CD4-positive, alpha-beta T cell (primary cell): Measurements from ENCODE around the gene ZNF467. TPM values are rescaled to one million over a fixed set of nuclear protein-coding genes. Genes with fewer than 3 reads are reported as not detected.

ENCODE experiments used
- ATAC-seq: fragments of 200-7000 bp; cut with Tn5 transposase; one replicate; pipeline ENCODE4 v1.10.0; 2022; ENCODE audit warnings: mild to moderate bottlenecking; ENCODE audit not compliant: poor library complexity
- CTCF ChIA-PET: fragments of 350-600 bp; sonication (Branson Sonifier 250); formaldehyde crosslinking; loops from one replicate; lab custom pipeline; 2021; ENCODE audit warnings: antibody characterized with exemption, inconsistent platforms; lab: Charles Lee
- POLR2A ChIA-PET: fragments of 350-600 bp; sonication (Branson Sonifier 250); formaldehyde crosslinking; loops from one replicate; lab custom pipeline; 2021; ENCODE audit warnings: antibody characterized with exemption, inconsistent platforms; lab: Charles Lee
- DNase-seq, 14 experiments: peaks; one replicate each; pipeline ENCODE4 v3.0.0-alpha.2; 2013 to 2020; ENCODE audit warnings: mixed read lengths in 2 of 14
- H3K27ac ChIP-seq, 2 donors: one replicate each; pipeline versions ENCODE4 v1.5.1 to v1.7.0; 2013; ENCODE audit warnings: low read length in 2 of 2, low read depth in 1 of 2, mild to moderate bottlenecking in 1 of 2
- H3K27me3 ChIP-seq, 2 experiments: 1 replicate in 1 of 2; 2 replicates in 1 of 2; pipeline versions ENCODE4 v1.6.1 to v1.7.0; 2013; ENCODE audit warnings: low read length in 2 of 2, control low read depth in 1 of 2, mild to moderate bottlenecking in 1 of 2, moderate library complexity in 1 of 2; ENCODE audit not compliant: insufficient read depth in 2 of 2, control insufficient read depth in 1 of 2
- H3K36me3 ChIP-seq: one replicate; pipeline ENCODE4 v1.6.1; 2013; ENCODE audit warnings: low read length, control low read depth; ENCODE audit not compliant: insufficient read depth
- H3K4me1 ChIP-seq: one replicate; pipeline ENCODE4 v1.6.1; 2013; ENCODE audit warnings: low read length, control low read depth; ENCODE audit not compliant: insufficient read depth
- H3K4me3 ChIP-seq: one replicate; pipeline ENCODE4 v1.5.1; 2013; ENCODE audit warnings: mild to moderate bottlenecking, low read length, moderate library complexity
- H3K9me3 ChIP-seq, 2 experiments: 1 replicate in 1 of 2; 2 replicates in 1 of 2; pipeline versions ENCODE4 v1.6.1 to v1.7.0; 2013; ENCODE audit warnings: low read length in 2 of 2, mild to moderate bottlenecking in 2 of 2, control low read depth in 1 of 2, moderate library complexity in 1 of 2; ENCODE audit not compliant: control insufficient read depth in 1 of 2, insufficient read depth in 1 of 2
- H3K27ac Mint-ChIP-seq: one replicate; pipeline ENCODE4 v1.8.0; 2020; ENCODE audit warnings: mixed read lengths
- H3K27me3 Mint-ChIP-seq: one replicate; pipeline ENCODE4 v1.8.0; 2021; ENCODE audit warnings: mixed read lengths
- H3K36me3 Mint-ChIP-seq: one replicate; pipeline ENCODE4 v1.8.0; 2021; ENCODE audit warnings: low read depth, mixed read lengths
- H3K4me1 Mint-ChIP-seq: one replicate; pipeline ENCODE4 v1.8.0; 2021; ENCODE audit warnings: low read depth, mixed read lengths
- H3K4me3 Mint-ChIP-seq: one replicate; pipeline ENCODE4 v1.8.0; 2020; ENCODE audit warnings: mild to moderate bottlenecking, mixed read lengths
- H3K9me3 Mint-ChIP-seq: one replicate; pipeline ENCODE4 v1.8.0; 2020; ENCODE audit warnings: mixed read lengths
- CTCF ChIP-seq: fragments of 200-600 bp; IDR thresholded peaks from one replicate; pipeline ENCODE4 v1.8.0; 2022; ENCODE audit warnings: antibody characterized with exemption, mild to moderate bottlenecking
- intact Hi-C, 2 experiments: fragments of 100-400 bp; cut with DNase I in 1 of 2; cut with micrococcal nuclease in 1 of 2; formaldehyde crosslinking; loops; one replicate each; pipeline versions ENCODE4 v1.15.1 to v1.9.0; 2023 to 2025; cut with DNase I, micrococcal nuclease
- total RNA-seq, 174 experiments: library from RNA in 2 of 174; stranded (reverse) in 2 of 174; gene quantifications; one replicate each; pipeline ENCODE4 v1.2.3 and lab custom pipeline; 2021 to 2026

Gene ZNF467
- total RNA-seq, 2 experiments from 2014 or later, result 4.1 to 4.3 TPM

- H3K36me3 Mint-ChIP-seq, result no peaks in the 10 kb centered on the region
- no peak overlapping the region for H3K27ac Mint-ChIP-seq
- intact Hi-C loops, result no loop called here
- ATAC-seq (no peak), DNase-seq (no peak)
- peaks cover 9% of the 10 kb centered on the region for H3K4me1 Mint-ChIP-seq
- no peaks in the 10 kb centered on the region for H3K36me3 ChIP-seq
- POLR2A ChIA-PET, result no interaction called here
- H3K4me1 ChIP-seq, result peaks cover 10% of the 10 kb centered on the region
- no peaks in the 10 kb centered on the region for H3K9me3 ChIP-seq
- no peaks in the 10 kb centered on the region for H3K9me3 Mint-ChIP-seq
- no peak overlapping the region for H3K4me3 Mint-ChIP-seq
- no peak for TF ChIP-seq CTCF
- H3K4me3 ChIP-seq, result no peak overlapping the region
- no peak overlapping the region for H3K27ac ChIP-seq
- CTCF ChIA-PET, result no interaction called here
- H3K27me3 Mint-ChIP-seq, result no peaks in the 10 kb centered on the region
- H3K27me3 ChIP-seq, result no peaks in the 10 kb centered on the region
These were observed 6.1 kb upstream of the ZNF467 start for GRCh38 chr7:149779502-149779805.

GRCh38 chr7:149778696-149779501, 5.5 kb upstream of the ZNF467 start:
- TF ChIP-seq CTCF, result no peak
- no peak overlapping the region for H3K4me3 Mint-ChIP-seq
- H3K27ac Mint-ChIP-seq, result no peak overlapping the region
- DNase-seq (no peak), ATAC-seq (no peak)
- Histone ChIP-seq H3K4me3 (no peak overlapping the region), H3K27me3 (no peaks in the 10 kb centered on the region), H3K4me1 (peaks cover 16% of the 10 kb centered on the region), H3K36me3 (no peaks in the 10 kb centered on the region), H3K9me3 (no peaks in the 10 kb centered on the region), H3K27ac (no peak overlapping the region)
- H3K4me1 Mint-ChIP-seq, result peaks cover 9% of the 10 kb centered on the region
- ChIA-PET CTCF (no interaction called here), POLR2A (no interaction called here)
- no peaks in the 10 kb centered on the region for H3K27me3 Mint-ChIP-seq
- no peaks in the 10 kb centered on the region for H3K9me3 Mint-ChIP-seq
- intact Hi-C loops, result no loop called here
- no peaks in the 10 kb centered on the region for H3K36me3 Mint-ChIP-seq

- Histone ChIP-seq H3K9me3 (no peaks in the 10 kb centered on the region), H3K4me1 (peaks cover 20% of the 10 kb centered on the region), H3K27ac (no peak overlapping the region), H3K36me3 (no peaks in the 10 kb centered on the region), H3K27me3 (no peaks in the 10 kb centered on the region), H3K4me3 (no peak overlapping the region)
- Mint-ChIP-seq H3K27ac (no peak overlapping the region), H3K4me1 (peaks cover 9% of the 10 kb centered on the region), H3K9me3 (no peaks in the 10 kb centered on the region), H3K27me3 (no peaks in the 10 kb centered on the region), H3K4me3 (no peak overlapping the region), H3K36me3 (no peaks in the 10 kb centered on the region)
- ChIA-PET CTCF (no interaction called here), POLR2A (no interaction called here)
- intact Hi-C loops, result no loop called here
- DNase-seq (no peak), ATAC-seq (no peak)
- TF ChIP-seq CTCF, result no peak
These were observed 4.9 kb upstream of the ZNF467 start for GRCh38 chr7:149778327-149778637.
